ES-I3 (cell line): Measurements from ENCODE around the gene PJVK.
"Not testable (repeated sequence)": the region's sequence is repeated elsewhere in the genome, so short reads cannot be mapped to it uniquely, and the experiment has no call there.

Experiments used
- H3K36me3 ChIP-seq: 2 replicates; pipeline ENCODE4 v1.6.1; 2013; ENCODE audit warnings: mild to moderate bottlenecking, low read length, control low read depth, moderate library complexity; ENCODE audit not compliant: insufficient read depth
- H3K4me1 ChIP-seq: 2 replicates; pipeline ENCODE4 v1.6.1; 2013; ENCODE audit warnings: mild to moderate bottlenecking, control low read depth, low read length; ENCODE audit not compliant: insufficient read depth
- H3K9ac ChIP-seq: 2 replicates; pipeline ENCODE4 v1.6.1; 2013; ENCODE audit warnings: low read depth, mild to moderate bottlenecking, low read length, moderate library complexity
- H3K9me3 ChIP-seq: 2 replicates; pipeline ENCODE4 v1.6.1; 2013; ENCODE audit warnings: mild to moderate bottlenecking, low read length, moderate library complexity; ENCODE audit not compliant: control insufficient read depth, insufficient read depth

Gene PJVK

GRCh38 chr2:178452870-178453269 is 1.7 kb downstream of the PJVK start:
- peaks cover 4% of the 10 kb centered on the region; the same call in 1 of the 2 replicates for H3K36me3 ChIP-seq
- peaks cover 3% of the 10 kb centered on the region; the same call in 1 of the 2 replicates for H3K4me1 ChIP-seq
- H3K9me3 ChIP-seq = no peaks in the 10 kb centered on the region
- H3K9ac ChIP-seq = no peak overlapping the region

GRCh38 chr2:178455947-178456346 is 4.8 kb downstream of the PJVK start:
- H3K36me3 ChIP-seq = no peaks in the 10 kb centered on the region

GRCh38 chr2:178457390-178457886 is 6.3 kb downstream of the PJVK start:
- H3K9me3 ChIP-seq = no peaks in the 10 kb centered on the region
- no peaks in the 10 kb centered on the region for H3K4me1 ChIP-seq
- no peak overlapping the region for H3K9ac ChIP-seq
- no peaks in the 10 kb centered on the region for H3K36me3 ChIP-seq

More at GRCh38 chr2:178455947-178456346, 4.8 kb downstream of the PJVK start:
- Histone ChIP-seq H3K9ac (no peak overlapping the region), H3K4me1 (no peaks in the 10 kb centered on the region), H3K9me3 (no peaks in the 10 kb centered on the region)

GRCh38 chr2:178469219-178469849 is 18.2 kb downstream of the PJVK start:
- no peaks in the 10 kb centered on the region for H3K36me3 ChIP-seq

GRCh38 chr2:178471313-178471712 is 20.1 kb downstream of the PJVK start:
- H3K9me3 ChIP-seq, H3K4me1 ChIP-seq, H3K9ac ChIP-seq, H3K36me3 ChIP-seq: not testable (repeated sequence)

More at GRCh38 chr2:178469219-178469849, 18.2 kb downstream of the PJVK start:
- Histone ChIP-seq H3K9me3 (no peaks in the 10 kb centered on the region), H3K4me1 (no peaks in the 10 kb centered on the region), H3K9ac (no peak overlapping the region)

GRCh38 chr2:178473373-178473772 is 22.2 kb downstream of the PJVK start:
- H3K9ac ChIP-seq = no peak overlapping the region
- H3K9me3 ChIP-seq = no peaks in the 10 kb centered on the region
- H3K4me1 ChIP-seq = no peaks in the 10 kb centered on the region
- H3K36me3 ChIP-seq = no peaks in the 10 kb centered on the region

GRCh38 chr2:178473931-178474330 is 22.8 kb downstream of the PJVK start:
- Histone ChIP-seq H3K9me3 (no peaks in the 10 kb centered on the region), H3K36me3 (no peaks in the 10 kb centered on the region), H3K9ac (no peak overlapping the region), H3K4me1 (no peaks in the 10 kb centered on the region)

- Histone ChIP-seq H3K4me1 (no peaks in the 10 kb centered on the region), H3K9ac (no peak overlapping the region), H3K9me3 (no peaks in the 10 kb centered on the region), H3K36me3 (no peaks in the 10 kb centered on the region)
Measured at GRCh38 chr2:178474560-178474959, 23.4 kb downstream of the PJVK start.

- H3K9me3 ChIP-seq = no peaks in the 10 kb centered on the region
- H3K36me3 ChIP-seq = no peaks in the 10 kb centered on the region
- H3K9ac ChIP-seq = no peak overlapping the region
- 0 out of 2 replicates have a peak, but pooled peaks cover under 1% of the 10 kb centered on the region for H3K4me1 ChIP-seq
Measured at GRCh38 chr2:178476477-178476876, 25.3 kb downstream of the PJVK start.

- Histone ChIP-seq H3K9ac (peak overlapping the region; percentile 96; the same call in 1 of the 2 replicates), H3K4me1 (peaks cover 11% of the 10 kb centered on the region), H3K36me3 (no peaks in the 10 kb centered on the region)
Measured at GRCh38 chr2:178477443-178478129, 26.4 kb downstream of the PJVK start.

GRCh38 chr2:178478130-178478438 is 26.9 kb downstream of the PJVK start:
- H3K36me3 ChIP-seq = no peaks in the 10 kb centered on the region
- H3K4me1 ChIP-seq = peaks cover 13% of the 10 kb centered on the region
- H3K9me3 ChIP-seq = no peaks in the 10 kb centered on the region
- H3K9ac ChIP-seq = peak overlapping the region; percentile 96

More at GRCh38 chr2:178477443-178478129, 26.4 kb downstream of the PJVK start:
- H3K9me3 ChIP-seq = no peaks in the 10 kb centered on the region

- no peaks in the 10 kb centered on the region for H3K36me3 ChIP-seq
- H3K9me3 ChIP-seq = no peaks in the 10 kb centered on the region
- peaks cover 13% of the 10 kb centered on the region for H3K4me1 ChIP-seq
- H3K9ac ChIP-seq = peak within 1 kb of the TSS; percentile 96
Measured at GRCh38 chr2:178478439-178479274, 27.5 kb downstream of the PJVK start, which contains the start of gene FKBP7. Gene FKBP7 (minus strand): TSS chr2:178478600. CDS start chr2:178478499, 101 bp downstream.

GRCh38 chr2:178479275-178479616 is 28.1 kb downstream of the PJVK start:
- peak overlapping the region; percentile 96; the same call in 1 of the 2 replicates for H3K9ac ChIP-seq
- peaks cover 13% of the 10 kb centered on the region for H3K4me1 ChIP-seq
- no peaks in the 10 kb centered on the region for H3K9me3 ChIP-seq
- H3K36me3 ChIP-seq = no peaks in the 10 kb centered on the region

- H3K4me1 ChIP-seq = peaks cover 13% of the 10 kb centered on the region
Measured at GRCh38 chr2:178479758-178480226, 28.6 kb downstream of the PJVK start.

More at GRCh38 chr2:178479758-178480226, 28.6 kb downstream of the PJVK start:
- no peaks in the 10 kb centered on the region for H3K9me3 ChIP-seq
- H3K36me3 ChIP-seq = no peaks in the 10 kb centered on the region
- peak overlapping the region; percentile 96; the same call in 1 of the 2 replicates for H3K9ac ChIP-seq
